HEK293T (cell line): ENCODE results near the gene TMEM186.
"Not testable (repeated sequence)": the region's sequence is repeated elsewhere in the genome, so short reads cannot be mapped to it uniquely, and the experiment has no call there.

Source experiments
- CTCF ChIA-PET: fragments of 350-600 bp; formaldehyde crosslinking; extraction: SDS; loops from one replicate; lab custom pipeline; 2021; ENCODE audit warnings: antibody characterized with exemption, inconsistent platforms; lab: Yijun Ruan, JAX
- POLR2A ChIA-PET: fragments of 350-600 bp; formaldehyde crosslinking; extraction: SDS; loops from one replicate; lab custom pipeline; 2020; ENCODE audit warnings: antibody characterized with exemption, inconsistent platforms; lab: Yijun Ruan, JAX
- DNase-seq: peaks from one replicate; pipeline ENCODE4 v3.0.0; 2012; ENCODE audit warnings: mixed read lengths; ENCODE audit errors: extremely low spot score
- ARNT ChIP-seq: fragments of 450-650 bp; IDR thresholded peaks from 2 replicates; pipeline ENCODE4 v1.6.1; 2017; ENCODE audit warnings: mild to moderate bottlenecking
- BHLHE40 ChIP-seq: fragments of 450-650 bp; IDR thresholded peaks from 2 replicates; pipeline ENCODE4 v1.6.1; 2016; ENCODE audit warnings: mild to moderate bottlenecking, moderate library complexity, borderline replicate concordance
- CTBP1 ChIP-seq: fragments of 450-650 bp; IDR thresholded peaks from 2 replicates; pipeline ENCODE4 v1.6.1; 2016; ENCODE audit warnings: borderline replicate concordance
- ELF4 ChIP-seq: fragments of 450-650 bp; IDR thresholded peaks from 2 replicates; pipeline ENCODE4 v1.6.1; 2017; ENCODE audit warnings: antibody characterized with exemption
- FOXA1 ChIP-seq: fragments of 450-650 bp; IDR thresholded peaks from 2 replicates; pipeline ENCODE4 v1.6.1; 2016; ENCODE audit warnings: mild to moderate bottlenecking
- FOXK2 ChIP-seq: fragments of 450-650 bp; IDR thresholded peaks from 2 replicates; pipeline ENCODE4 v1.6.1; 2016; ENCODE audit warnings: mild to moderate bottlenecking
- FOXM1 ChIP-seq: fragments of 450-650 bp; IDR thresholded peaks from 2 replicates; pipeline ENCODE4 v1.6.1; 2017; ENCODE audit warnings: mild to moderate bottlenecking, borderline replicate concordance
- HDGF ChIP-seq: fragments of 450-650 bp; IDR thresholded peaks from 2 replicates; pipeline ENCODE4 v1.6.1; 2017; ENCODE audit warnings: antibody characterized with exemption, borderline replicate concordance
- L3MBTL2 ChIP-seq: fragments of 450-650 bp; conservative IDR thresholded peaks from 2 replicates; pipeline ENCODE4 v1.6.1; 2016; ENCODE audit warnings: mild to moderate bottlenecking
- LEF1 ChIP-seq: fragments of 450-650 bp; IDR thresholded peaks from 2 replicates; pipeline ENCODE4 v1.6.1; 2017; ENCODE audit warnings: mild to moderate bottlenecking, borderline replicate concordance
- NFRKB ChIP-seq: fragments of 450-650 bp; IDR thresholded peaks from 2 replicates; pipeline ENCODE4 v1.6.1; 2016; ENCODE audit warnings: mild to moderate bottlenecking, moderate library complexity
- PKNOX1 ChIP-seq: fragments of 450-650 bp; IDR thresholded peaks from 2 replicates; pipeline ENCODE4 v1.6.1; 2016
- SP1 ChIP-seq: fragments of 450-650 bp; IDR thresholded peaks from 2 replicates; pipeline ENCODE4 v1.6.1; 2017
- SUZ12 ChIP-seq: fragments of 450-650 bp; IDR thresholded peaks from 2 replicates; pipeline ENCODE4 v1.6.1; 2016; ENCODE audit warnings: mild to moderate bottlenecking
- TARDBP ChIP-seq: fragments of 450-650 bp; IDR thresholded peaks from 2 replicates; pipeline ENCODE4 v1.6.1; 2016
- ZNF384 ChIP-seq: fragments of 450-650 bp; IDR thresholded peaks from 2 replicates; pipeline ENCODE4 v1.6.1; 2016

Gene TMEM186, protein sequence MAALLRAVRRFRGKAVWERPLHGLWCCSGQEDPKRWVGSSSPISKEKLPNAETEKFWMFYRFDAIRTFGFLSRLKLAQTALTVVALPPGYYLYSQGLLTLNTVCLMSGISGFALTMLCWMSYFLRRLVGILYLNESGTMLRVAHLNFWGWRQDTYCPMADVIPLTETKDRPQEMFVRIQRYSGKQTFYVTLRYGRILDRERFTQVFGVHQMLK

GRCh38 chr16:8797364-8798173 is at the start of gene TMEM186, which contains the start of gene PMM2:
TSS of gene TMEM186 (minus strand) at chr16:8797639. CDS start at chr16:8797614, 25 bp downstream.
TSS of gene PMM2 (plus strand) at chr16:8797839. CDS start at chr16:8797883, 44 bp downstream.
- POLR2A ChIA-PET, result interaction anchor here (0.8 to 1.5 kb wide), 3 partner anchors 10 to 152 kb away, joined by 3 to 4 read pairs (median 3); partner anchors contain the start of gene CARHSP1
- peak; percentile 98 for DNase-seq
- CTCF ChIA-PET, result no interaction called here
- TF ChIP-seq ELF4 (peak; percentile 98), PKNOX1 (no peak), NFRKB (no peak), SUZ12 (no peak), CTBP1 (no peak), FOXM1 (no peak), L3MBTL2 (peak; percentile 97), HDGF (no peak)

GRCh38 chr16:8847145-8847544 is 49.7 kb upstream of the TMEM186 start:
- CTCF ChIA-PET, result no interaction called here
- no peak for DNase-seq
- no peak for TF ChIP-seq ELF4
- no peak for TF ChIP-seq SP1
- TF ChIP-seq FOXM1, result no peak
- TF ChIP-seq TARDBP, result no peak
- POLR2A ChIA-PET, result no interaction called here

DNA sequence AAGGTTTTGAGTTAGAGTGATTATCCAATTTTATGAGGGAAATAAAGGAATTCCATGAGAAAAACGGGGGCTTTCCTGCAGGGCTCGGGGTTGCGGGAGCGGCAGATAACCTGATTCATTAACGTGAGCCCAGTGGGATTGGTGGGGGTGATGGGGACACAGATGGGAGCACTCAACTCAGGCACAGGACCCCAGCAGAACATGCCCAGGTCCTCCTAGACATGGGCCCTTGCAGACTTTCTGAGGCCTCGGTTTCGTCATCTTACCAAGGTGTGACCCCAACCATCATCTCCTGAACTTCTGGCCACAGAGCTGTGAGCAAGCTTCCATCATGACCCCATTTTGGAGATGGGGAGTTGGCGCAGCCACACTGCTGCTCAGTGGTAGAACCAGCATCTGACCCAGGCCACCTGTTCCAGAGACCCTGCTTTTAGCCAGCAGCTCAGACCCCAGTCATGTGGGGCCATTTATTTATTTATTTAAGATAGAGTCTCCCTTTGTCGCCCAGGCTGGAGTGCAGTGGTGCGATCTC is 49.0 kb upstream of the TMEM186 start:
- CTCF ChIA-PET, result no interaction called here
- no peak for TF ChIP-seq CTBP1
- TF ChIP-seq TARDBP, result no peak
- no peak for TF ChIP-seq PKNOX1
- no peak for TF ChIP-seq FOXK2
- TF ChIP-seq SUZ12, result no peak
- TF ChIP-seq SP1, result no peak
- no peak for TF ChIP-seq ZNF384
- TF ChIP-seq ARNT, result no peak
- TF ChIP-seq HDGF, result no peak
- no peak for TF ChIP-seq FOXM1
- TF ChIP-seq BHLHE40, result no peak
- no peak for TF ChIP-seq ELF4
- no peak for TF ChIP-seq NFRKB
- no peak for TF ChIP-seq FOXA1
- TF ChIP-seq LEF1, result no peak
- TF ChIP-seq L3MBTL2, result no peak
- POLR2A ChIA-PET, result no interaction called here
- no peak for DNase-seq

DNA sequence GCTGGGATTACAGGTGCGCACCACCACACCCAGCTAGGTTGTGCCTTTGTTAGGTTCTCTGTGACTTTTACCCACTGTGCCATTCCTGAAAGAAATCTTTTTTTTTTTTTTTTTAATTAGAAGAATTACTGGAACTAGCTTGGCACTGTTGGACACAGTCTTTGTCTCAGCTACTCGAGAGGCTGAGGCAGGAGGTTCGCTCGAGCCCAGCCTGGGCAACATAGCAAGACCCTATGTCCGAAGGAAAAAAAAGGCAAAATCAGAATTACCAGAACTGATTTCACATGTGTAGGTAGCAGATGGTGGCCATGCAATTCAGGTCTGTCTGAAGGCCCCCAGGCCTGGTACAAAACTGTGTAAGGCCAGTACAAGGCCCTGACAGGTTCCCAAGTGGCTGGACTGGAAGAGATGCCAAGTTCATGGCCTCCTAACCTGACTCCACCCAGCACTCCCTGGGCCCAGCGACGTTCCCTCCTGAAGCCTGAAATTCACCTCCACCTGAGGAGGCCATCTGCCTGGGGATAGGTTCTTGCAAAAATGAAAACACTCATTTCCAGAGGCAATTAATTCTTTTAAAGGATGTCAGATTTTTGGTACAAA is 48.4 kb upstream of the TMEM186 start:
- no peak for DNase-seq
- ChIA-PET POLR2A (no interaction called here), CTCF (no interaction called here)
- TF ChIP-seq ELF4 (no peak), L3MBTL2 (no peak), HDGF (no peak)

GRCh38 chr16:8843296-8843695 is 45.9 kb upstream of the TMEM186 start:
- DNase-seq, POLR2A ChIA-PET, CTCF ChIA-PET: not testable (repeated sequence)

GRCh38 chr16:8842016-8842415 is 44.6 kb upstream of the TMEM186 start:
- DNase-seq, CTCF ChIA-PET, POLR2A ChIA-PET: not testable (repeated sequence)

- POLR2A ChIA-PET, CTCF ChIA-PET, DNase-seq: not testable (repeated sequence)
These were observed 40.2 kb upstream of the TMEM186 start for GRCh38 chr16:8837594-8837993.

- CTCF ChIA-PET, DNase-seq, POLR2A ChIA-PET: not testable (repeated sequence)
These were observed 39.4 kb upstream of the TMEM186 start for GRCh38 chr16:8836797-8837196.
